ENCODE data around the gene B4GALNT1. TPM values are rescaled to one million over a fixed set of nuclear protein-coding genes. Genes with fewer than 3 reads are reported as not detected.

Gene B4GALNT1
- total and polyA plus RNA-seq, 4 donors = 0.11 to 0.30 (median 0.25) TPM; not detected in 1

GRCh38 chr12:57606399-57606798, 26.6 kb downstream of the B4GALNT1 start:
- 70% methylated on average over 2 of the region's 2 CpGs for WGBS
- H3K27me3 ChIP-seq (ENCODE audit: control insufficient read depth in 4 of 4, insufficient read depth in 4 of 4, low read length in 3 of 4) = peaks cover 0 to 6% (median 2%) of the 10 kb centered on the region in 4 donors
- DNase-seq (ENCODE audit: low spot score) = no peak

More at GRCh38 chr12:57606399-57606798, 26.6 kb downstream of the B4GALNT1 start:
- Histone ChIP-seq H3K4me1 (ENCODE audit: control insufficient read depth in 4 of 4, insufficient read depth in 4 of 4, low read length in 3 of 4) (peaks cover 0 to 12% (median 8%) of the 10 kb centered on the region in 4 donors), H3K9me3 (ENCODE audit: control insufficient read depth in 4 of 4, low read length in 3 of 4) (no peaks in the 10 kb centered on the region), H3K27ac (ENCODE audit: low read depth in 1 of 2, low read length in 2 of 2) (no peak overlapping the region), H3K36me3 (ENCODE audit: control insufficient read depth in 4 of 4, insufficient read depth in 3 of 4, low read depth in 1 of 4, low read length in 3 of 4) (peaks cover 0 to 12% (median 4%) of the 10 kb centered on the region in 4 donors), H3K4me3 (ENCODE audit: low read depth in 1 of 3, low read length in 3 of 3) (no peak overlapping the region), H3K9ac (ENCODE audit: low read depth in 1 of 2, low read length in 2 of 2) (no peak overlapping the region)
- TF ChIP-seq REST (IDR thresholded peaks at IDR 0.05) (no peak), FOXA2 (IDR thresholded peaks at IDR 0.05) (no peak), TAF1 (conservative IDR thresholded peaks at IDR 0.05) (no peak), SP1 (IDR thresholded peaks at IDR 0.05) (no peak), EGR1 (IDR thresholded peaks at IDR 0.05; ENCODE audit: low read depth in 2 of 2) (no peak), GABPA (IDR thresholded peaks at IDR 0.05 in 1 of 2, conservative IDR thresholded peaks at IDR 0.05 in 1 of 2) (no peak), HNF4G (IDR thresholded peaks at IDR 0.05) (no peak), RXRA (IDR thresholded peaks at IDR 0.05) (no peak), JUND (IDR thresholded peaks at IDR 0.05) (no peak), YY1 (IDR thresholded peaks at IDR 0.05) (no peak), HNF4A (conservative IDR thresholded peaks at IDR 0.05) (no peak), FOXA1 (IDR thresholded peaks at IDR 0.05) (no peak), CTCF (IDR thresholded peaks at IDR 0.05; ENCODE audit: low read depth, low read length, missing input control) (no peak), ZBTB33 (IDR thresholded peaks at IDR 0.05) (no peak), RAD21 (IDR thresholded peaks at IDR 0.05) (no peak), NR2F2 (IDR thresholded peaks at IDR 0.05) (no peak), ATF3 (IDR thresholded peaks at IDR 0.05) (no peak), MAX (IDR thresholded peaks at IDR 0.05) (no peak)

Data from liver (tissue), 9 donors.